Thyroid gland (tissue), 4 donors: ENCODE data around the gene CD3E. TPM values are rescaled to one million over a fixed set of nuclear protein-coding genes. Genes with fewer than 3 reads are reported as not detected.

Experiments used
- DNase-seq, 2 donors: peaks; one replicate each; pipeline ENCODE4 v3.0.0-alpha.2; 2019
- H3K27ac ChIP-seq, 3 donors: fragments of 200-600 bp; sonication (generic); 1 replicate in 2 of 3; 2 replicates in 1 of 3; pipeline ENCODE4 v1.5.1; 2016 to 2019; ENCODE audit warnings: mild to moderate bottlenecking in 1 of 3, moderate library complexity in 1 of 3
- H3K27me3 ChIP-seq: fragments of 200-600 bp; sonication (generic); one replicate; pipeline ENCODE4 v1.5.1; 2019
- H3K36me3 ChIP-seq, 2 donors: fragments of 200-600 bp; sonication (generic); one replicate each; pipeline ENCODE4 v1.5.1; 2016 to 2019
- H3K4me1 ChIP-seq, 2 donors: fragments of 200-600 bp; sonication (generic); one replicate each; pipeline ENCODE4 v1.5.1; 2017 to 2019
- H3K4me3 ChIP-seq, 3 donors: fragments of 200-600 bp; sonication (generic); replicated peaks in 1 of 3; 1 replicate in 2 of 3; 2 replicates in 1 of 3; pipeline ENCODE4 v1.5.1; 2016; ENCODE audit warnings: mild to moderate bottlenecking in 1 of 3
- H3K9me3 ChIP-seq: fragments of 200-600 bp; sonication (generic); one replicate; pipeline ENCODE4 v1.5.1; 2017
- POLR2A ChIP-seq, 2 donors: fragments of 450-650 bp; IDR thresholded peaks; one replicate each; pipeline ENCODE4 v1.6.1; 2017; ENCODE audit warnings: antibody characterized with exemption in 2 of 2, mild to moderate bottlenecking in 2 of 2, moderate library complexity in 1 of 2
- WGBS, 2 donors: methylation state at CpG; one replicate each; pipeline ENCODE4 v1.1.5; 2017; 5-methylcytosine and 5-hydroxymethylcytosine counted together
- intact Hi-C: fragments of 100-400 bp; cut with DNase I; formaldehyde crosslinking; loops from one replicate; pipeline ENCODE4 v1.15.1; 2023
- total RNA-seq, 4 donors: library from RNA; depleted of rRNA; stranded (reverse); fragments of >200 nt; gene quantifications; one replicate each; pipeline ENCODE4 v1.2.3, GENCODE V29; 2016
- TF ChIP-seq, protein P1 (sequence below), 6 experiments: fragments of 200-600 bp in 3 of 6; fragments of 450-650 bp in 3 of 6; sonication (generic) in 3 of 6; IDR thresholded peaks; one replicate each; pipeline ENCODE4 v1.5.1; 2016 to 2019; ENCODE audit warnings: antibody characterized with exemption in 6 of 6, mild to moderate bottlenecking in 2 of 6, inconsistent platforms in 1 of 6, moderate library complexity in 1 of 6

CD3E gene
- total RNA-seq, 4 donors from 2014 or later = 3.0 to 4.3 (median 3.3) TPM

- intact Hi-C loops = no loop called here
- WGBS, 2 donors = 73 to 100% methylated on average over 1 of the region's 1 CpG
- no peaks in the 10 kb centered on the region for H3K27me3 ChIP-seq
- H3K4me1 ChIP-seq = peaks cover 0 to 14% of the 10 kb centered on the region in 2 donors
- H3K4me3 ChIP-seq = no peak overlapping the region
- no peak for DNase-seq
- no peak for TF ChIP-seq POLR2A (IDR thresholded peaks at IDR 0.05)
- TF ChIP-seq, protein P1, sequence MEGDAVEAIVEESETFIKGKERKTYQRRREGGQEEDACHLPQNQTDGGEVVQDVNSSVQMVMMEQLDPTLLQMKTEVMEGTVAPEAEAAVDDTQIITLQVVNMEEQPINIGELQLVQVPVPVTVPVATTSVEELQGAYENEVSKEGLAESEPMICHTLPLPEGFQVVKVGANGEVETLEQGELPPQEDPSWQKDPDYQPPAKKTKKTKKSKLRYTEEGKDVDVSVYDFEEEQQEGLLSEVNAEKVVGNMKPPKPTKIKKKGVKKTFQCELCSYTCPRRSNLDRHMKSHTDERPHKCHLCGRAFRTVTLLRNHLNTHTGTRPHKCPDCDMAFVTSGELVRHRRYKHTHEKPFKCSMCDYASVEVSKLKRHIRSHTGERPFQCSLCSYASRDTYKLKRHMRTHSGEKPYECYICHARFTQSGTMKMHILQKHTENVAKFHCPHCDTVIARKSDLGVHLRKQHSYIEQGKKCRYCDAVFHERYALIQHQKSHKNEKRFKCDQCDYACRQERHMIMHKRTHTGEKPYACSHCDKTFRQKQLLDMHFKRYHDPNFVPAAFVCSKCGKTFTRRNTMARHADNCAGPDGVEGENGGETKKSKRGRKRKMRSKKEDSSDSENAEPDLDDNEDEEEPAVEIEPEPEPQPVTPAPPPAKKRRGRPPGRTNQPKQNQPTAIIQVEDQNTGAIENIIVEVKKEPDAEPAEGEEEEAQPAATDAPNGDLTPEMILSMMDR (IDR thresholded peaks at IDR 0.05) = no peak
- no peak overlapping the region for H3K27ac ChIP-seq
- H3K9me3 ChIP-seq = no peaks in the 10 kb centered on the region
- no peaks in the 10 kb centered on the region for H3K36me3 ChIP-seq
Measured at GRCh38 chr11:118281284-118281683, 23.2 kb upstream of the CD3E start.

- Histone ChIP-seq H3K27me3 (no peaks in the 10 kb centered on the region), H3K4me3 (no peak overlapping the region), H3K27ac (no peak overlapping the region), H3K9me3 (no peaks in the 10 kb centered on the region), H3K36me3 (no peaks in the 10 kb centered on the region), H3K4me1 (peaks cover 0 to 2% of the 10 kb centered on the region in 2 donors)
- TF ChIP-seq POLR2A (IDR thresholded peaks at IDR 0.05) = no peak
- TF ChIP-seq, protein P1 (IDR thresholded peaks at IDR 0.05) = no peak
- no peak for DNase-seq
- intact Hi-C loops = no loop called here
- 72 to 75% methylated on average over 6 of the region's 6 CpGs for WGBS, 2 donors
Measured at GRCh38 chr11:118282606-118283005, 21.9 kb upstream of the CD3E start.

DNA sequence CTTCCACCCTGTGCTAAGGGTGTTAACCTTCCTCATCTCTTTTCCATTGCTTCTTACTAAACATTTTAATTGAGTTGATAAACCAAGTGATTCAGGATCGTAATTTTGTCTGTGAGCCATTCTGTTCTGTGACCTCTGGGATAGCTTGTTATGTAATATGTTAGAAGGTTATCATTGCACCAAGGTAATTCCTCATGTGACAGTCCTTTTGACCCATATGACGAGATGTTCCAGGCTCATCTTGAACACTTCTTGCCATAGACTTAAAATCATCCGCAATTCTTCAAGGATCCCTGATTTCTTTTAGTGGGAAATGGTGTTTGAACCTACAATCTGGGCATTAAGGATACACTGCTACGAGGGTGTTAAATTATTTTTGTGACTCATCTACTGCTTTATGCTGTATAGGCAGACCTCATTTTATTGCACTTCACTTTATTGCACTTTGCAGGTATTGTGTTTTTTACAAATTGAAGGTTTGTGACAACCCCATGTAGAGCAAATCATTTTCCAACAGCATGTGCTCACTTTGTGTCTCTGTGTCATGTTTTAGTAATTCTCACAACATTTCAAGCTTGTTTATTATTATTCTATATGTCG, 21.4 kb upstream of the CD3E start:
- Histone ChIP-seq H3K27me3 (no peaks in the 10 kb centered on the region), H3K4me3 (no peak overlapping the region), H3K4me1 (no peaks in the 10 kb centered on the region), H3K9me3 (no peaks in the 10 kb centered on the region), H3K36me3 (no peaks in the 10 kb centered on the region), H3K27ac (no peak overlapping the region)
- 85 to 88% methylated on average over 5 of the region's 5 CpGs for WGBS, 2 donors
- no peak for DNase-seq
- intact Hi-C loops = no loop called here
- no peak for TF ChIP-seq POLR2A (IDR thresholded peaks at IDR 0.05)
- TF ChIP-seq, protein P1 (IDR thresholded peaks at IDR 0.05) = no peak

DNA sequence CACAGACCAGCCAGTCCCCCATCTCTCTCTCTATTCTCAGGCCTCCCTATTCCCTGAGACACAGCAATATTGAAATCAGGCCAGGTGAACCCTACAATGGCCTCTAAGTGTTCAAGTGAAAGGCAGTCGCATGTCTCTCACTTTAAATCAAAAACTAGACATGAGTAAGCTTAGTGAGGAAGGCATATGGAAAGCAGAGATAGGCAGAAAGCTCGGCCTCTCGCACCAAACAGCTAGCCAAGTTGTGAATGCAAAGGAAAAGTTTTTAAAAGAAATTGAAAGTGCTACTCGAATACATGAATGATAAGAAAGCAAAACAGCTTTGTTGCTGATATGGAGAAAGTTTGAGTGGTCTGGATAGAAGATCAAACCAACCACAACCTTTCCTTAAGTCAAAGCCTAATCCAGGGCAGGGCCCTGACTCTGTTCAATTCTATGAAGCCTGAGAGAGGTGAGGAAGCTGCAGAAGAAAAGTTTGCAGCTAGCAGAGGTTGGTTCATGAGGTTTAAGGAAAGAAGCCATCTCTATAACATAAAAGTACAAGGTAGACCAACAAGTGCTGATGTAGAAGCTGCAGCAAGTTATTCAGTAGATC, 20.7 kb upstream of the CD3E start:
- no peak for DNase-seq
- no peak overlapping the region for H3K27ac ChIP-seq

DNA sequence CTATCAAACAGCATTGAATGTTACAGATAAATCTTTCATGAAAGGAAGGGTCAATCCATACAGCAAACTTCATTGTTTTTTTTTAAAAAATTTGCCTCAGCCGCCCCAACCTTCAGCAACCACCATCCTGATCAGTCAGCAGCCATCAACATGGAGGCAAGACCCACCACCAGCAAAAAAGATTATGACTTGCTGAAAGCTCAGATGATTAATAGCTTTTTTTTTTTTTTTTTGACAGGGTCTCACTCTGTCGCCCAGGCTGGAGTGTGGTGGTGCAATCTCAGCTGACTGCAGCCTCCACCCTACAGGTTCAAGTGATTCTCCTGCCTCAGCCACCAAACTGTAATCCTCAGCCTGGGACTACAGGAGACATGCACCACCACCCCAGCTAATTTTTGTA, 18.0 kb upstream of the CD3E start:
- Histone ChIP-seq H3K4me3 (no peak overlapping the region), H3K9me3 (no peaks in the 10 kb centered on the region), H3K27me3 (no peaks in the 10 kb centered on the region), H3K4me1 (no peaks in the 10 kb centered on the region), H3K27ac (no peak overlapping the region), H3K36me3 (no peaks in the 10 kb centered on the region)
- no peak for DNase-seq
- 82 to 93% methylated on average over 2 of the region's 2 CpGs for WGBS, 2 donors
- intact Hi-C loops = no loop called here
- TF ChIP-seq POLR2A (IDR thresholded peaks at IDR 0.05) = no peak
- TF ChIP-seq, protein P1 (IDR thresholded peaks at IDR 0.05) = no peak

More for the DNA sequence above, 20.7 kb upstream of the CD3E start:
- no peak overlapping the region for H3K4me3 ChIP-seq
- no peaks in the 10 kb centered on the region for H3K27me3 ChIP-seq
- no peaks in the 10 kb centered on the region for H3K4me1 ChIP-seq
- H3K36me3 ChIP-seq = no peaks in the 10 kb centered on the region
- TF ChIP-seq, protein P1 (IDR thresholded peaks at IDR 0.05) = no peak
- TF ChIP-seq POLR2A (IDR thresholded peaks at IDR 0.05) = no peak
- intact Hi-C loops = no loop called here
- no peaks in the 10 kb centered on the region for H3K9me3 ChIP-seq
- 76 to 78% methylated on average over 4 of the region's 4 CpGs for WGBS, 2 donors
